Inflammatory macrophage (primary cell): Measurements from ENCODE around the gene DCP2.

Experiments used
- DNase-seq, 2 donors: peaks; one replicate each; pipeline ENCODE4 v3.0.0-alpha.2; 2020 to 2022

Gene DCP2

DNA sequence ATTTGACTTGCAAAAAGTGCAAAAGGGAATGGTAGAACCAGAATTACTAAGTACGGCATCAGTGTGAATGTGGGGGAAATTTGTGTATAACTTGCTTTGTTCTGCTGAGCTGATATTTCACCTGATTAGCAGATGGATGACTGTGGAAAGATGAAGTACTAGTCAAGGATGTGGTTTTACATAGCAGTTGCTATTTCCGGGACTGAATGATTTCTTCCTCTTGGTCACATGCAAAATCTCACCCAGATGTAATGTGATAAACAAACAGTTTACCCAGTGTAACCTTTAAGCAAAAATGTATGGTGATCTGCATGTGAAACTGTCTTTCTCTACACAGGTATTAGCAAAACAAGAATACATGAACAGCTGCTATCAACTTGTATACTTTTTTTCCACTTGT, 46.1 kb downstream of the DCP2 start:
- no peak for DNase-seq

DNA sequence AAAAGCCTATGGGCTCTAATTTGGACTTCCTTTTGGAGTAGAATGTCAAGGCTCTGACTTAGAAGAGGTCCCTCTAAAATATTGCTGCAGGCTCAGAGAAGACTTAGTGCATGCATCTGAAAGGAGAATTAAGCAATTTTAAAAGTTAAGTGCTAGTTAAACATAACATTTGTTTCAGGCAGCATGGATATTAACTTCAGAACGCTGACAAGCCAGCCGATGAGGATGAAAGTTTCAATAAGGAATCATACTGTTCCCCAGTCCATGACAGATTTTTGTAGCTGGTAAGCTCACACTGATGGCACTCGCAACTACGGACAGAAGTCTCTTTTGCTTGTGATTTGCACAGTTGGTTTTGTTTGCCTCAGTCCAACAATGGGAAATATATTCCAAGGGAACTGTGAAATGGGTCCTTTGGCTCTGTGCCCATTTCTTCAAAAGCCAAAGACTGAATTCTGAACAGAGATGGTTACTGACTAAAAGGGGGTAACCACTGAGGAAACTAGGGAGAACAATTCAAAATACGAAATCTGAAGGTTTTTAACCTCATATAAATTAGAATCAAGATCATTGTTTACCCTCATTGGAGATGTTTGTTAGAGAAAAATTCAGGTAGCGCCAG, 47.6 kb downstream of the DCP2 start:
- no peak for DNase-seq

- no peak for DNase-seq
Measured at GRCh38 chr5:113025596-113025995, 49.0 kb downstream of the DCP2 start.

GRCh38 chr5:113026211-113026610, 49.6 kb downstream of the DCP2 start:
- DNase-seq, result no peak

GRCh38 chr5:113027015-113027414, 50.4 kb downstream of the DCP2 start:
- no peak for DNase-seq

DNA sequence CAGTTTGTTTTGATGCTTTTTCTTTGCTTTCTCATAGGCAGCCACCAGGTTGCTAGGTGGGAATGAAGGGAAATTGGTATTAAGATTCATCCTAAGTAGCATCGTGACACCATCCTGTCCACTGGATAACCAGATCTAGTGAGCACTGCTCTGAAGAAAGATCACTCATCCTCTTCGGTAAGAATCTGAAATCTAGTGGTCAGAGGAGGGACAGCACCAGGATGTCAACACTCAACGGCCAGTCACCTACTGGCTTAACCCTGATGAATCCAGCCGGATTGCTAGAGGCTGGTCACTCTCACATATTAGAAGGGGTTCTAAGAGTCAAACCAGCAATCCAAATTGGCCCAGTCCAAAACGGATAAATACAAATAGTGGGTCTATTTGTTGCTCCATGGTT, 50.8 kb downstream of the DCP2 start:
- no peak for DNase-seq

- DNase-seq, result no peak
Measured at GRCh38 chr5:113029614-113030013, 53.0 kb downstream of the DCP2 start.

DNA sequence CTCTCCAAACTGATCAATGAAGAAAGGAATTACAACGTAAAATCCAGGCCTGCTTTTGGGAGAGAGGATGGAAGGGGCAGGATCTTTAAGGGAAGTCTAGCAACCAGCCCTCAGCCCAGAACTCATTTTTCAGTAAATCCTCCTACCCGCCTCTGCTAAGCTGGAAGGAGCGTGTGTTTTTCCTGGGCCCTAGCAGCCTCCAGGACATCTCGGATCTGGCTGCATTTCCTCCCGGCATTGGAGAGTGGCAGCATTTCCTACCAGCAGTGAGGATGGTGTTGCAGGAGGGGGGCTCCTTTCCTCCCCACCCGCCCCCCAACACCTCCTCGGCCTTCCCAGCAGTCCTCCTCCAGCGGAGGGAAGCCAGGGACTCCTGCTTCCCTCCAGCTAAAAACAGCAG, 54.5 kb downstream of the DCP2 start:
- no peak for DNase-seq

GRCh38 chr5:113031557-113031956, 55.0 kb downstream of the DCP2 start:
- no peak for DNase-seq

DNA sequence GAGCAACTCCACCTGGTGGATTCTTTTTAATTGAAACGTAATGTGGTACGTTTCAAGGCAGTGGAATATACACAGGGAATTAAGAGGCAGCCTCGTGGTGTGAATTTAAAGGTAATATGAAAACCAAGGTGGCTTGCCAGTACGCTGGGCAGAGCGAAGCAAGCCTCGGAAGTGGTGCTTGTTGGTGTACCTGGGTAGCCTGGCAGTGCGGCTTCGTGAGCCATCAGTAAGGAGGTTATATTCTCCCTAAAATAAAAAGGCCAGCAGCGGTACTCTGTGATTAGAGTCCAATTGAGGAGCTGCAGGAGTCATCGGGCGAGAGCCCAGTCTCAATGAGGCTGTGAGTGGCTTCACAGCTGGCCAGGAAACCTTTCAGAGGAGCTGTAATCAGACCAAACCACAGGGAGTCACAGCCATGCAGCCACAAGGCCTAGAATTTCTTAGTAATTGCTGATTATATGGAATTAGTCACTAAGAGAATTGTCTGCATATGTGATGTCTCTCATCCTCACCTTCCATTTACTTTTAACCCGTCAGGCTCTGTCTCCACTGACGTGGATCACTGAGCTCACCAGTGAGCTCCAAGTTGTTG, 57.7 kb downstream of the DCP2 start:
- no peak for DNase-seq

DNA sequence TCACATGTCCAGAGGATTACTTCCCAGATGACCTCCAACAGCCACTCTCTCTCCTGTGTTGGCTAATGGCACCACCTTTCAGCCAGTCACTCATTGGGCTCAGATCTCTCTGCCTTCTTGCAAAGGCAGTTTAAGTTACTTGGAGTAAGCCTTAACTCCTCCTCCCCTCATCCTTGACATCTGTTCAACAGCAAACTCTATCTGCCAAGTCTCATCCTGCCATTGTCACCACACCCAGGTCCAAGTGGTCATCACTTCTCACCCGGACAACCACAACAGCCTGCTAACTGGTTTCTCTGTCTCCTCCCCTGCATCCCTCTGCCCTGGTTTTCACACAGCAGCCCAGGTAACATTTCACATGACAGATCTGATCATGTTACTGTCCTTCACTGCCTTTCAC, 58.5 kb downstream of the DCP2 start:
- no peak for DNase-seq

DNA sequence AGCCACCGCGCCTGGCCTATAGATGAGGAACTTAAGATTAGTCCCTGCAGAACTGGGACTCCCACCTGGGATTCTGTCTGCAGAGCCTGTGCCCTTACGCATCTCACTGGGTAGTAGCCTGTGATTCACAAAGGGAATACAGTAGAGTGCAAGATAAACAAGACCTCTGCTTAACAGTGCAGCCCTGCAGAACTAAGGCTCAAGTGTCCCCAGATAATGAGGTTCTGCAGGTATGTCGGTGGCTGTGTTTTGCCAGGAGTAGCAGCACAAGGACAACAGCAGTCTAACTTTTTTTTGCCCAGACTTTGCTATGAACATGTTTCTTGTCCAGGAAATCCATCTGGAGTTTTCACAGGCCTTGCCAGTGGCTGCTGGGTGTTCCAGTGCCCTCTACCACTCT, 59.7 kb downstream of the DCP2 start:
- no peak for DNase-seq

GRCh38 chr5:113036826-113037225, 60.2 kb downstream of the DCP2 start:
- no peak for DNase-seq

GRCh38 chr5:113038136-113038535, 61.5 kb downstream of the DCP2 start:
- no peak for DNase-seq

GRCh38 chr5:113038714-113039113, 62.1 kb downstream of the DCP2 start:
- no peak for DNase-seq

GRCh38 chr5:113039229-113039933, 62.8 kb downstream of the DCP2 start:
- no peak for DNase-seq

DNA sequence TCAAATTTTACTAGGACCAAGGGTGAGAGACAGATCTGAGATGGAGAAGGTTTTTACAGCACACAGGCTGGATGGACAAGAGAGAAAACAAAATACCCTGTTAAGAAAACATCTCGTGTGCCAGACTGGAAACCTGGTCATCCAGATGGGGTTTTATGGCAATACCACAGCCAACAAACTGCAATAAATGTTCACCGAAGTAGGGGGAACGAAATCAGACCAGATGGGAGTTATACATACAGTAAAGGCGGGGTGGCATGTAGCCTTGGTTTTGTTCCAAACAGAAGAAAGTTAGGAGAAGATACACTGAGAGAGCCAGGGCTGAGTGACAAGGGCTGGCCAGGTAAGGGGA, 63.3 kb downstream of the DCP2 start:
- DNase-seq, result no peak

GRCh38 chr5:113040672-113041260, 64.2 kb downstream of the DCP2 start:
- no peak for DNase-seq

GRCh38 chr5:113042491-113043243, 66.1 kb downstream of the DCP2 start:
- no peak for DNase-seq

DNA sequence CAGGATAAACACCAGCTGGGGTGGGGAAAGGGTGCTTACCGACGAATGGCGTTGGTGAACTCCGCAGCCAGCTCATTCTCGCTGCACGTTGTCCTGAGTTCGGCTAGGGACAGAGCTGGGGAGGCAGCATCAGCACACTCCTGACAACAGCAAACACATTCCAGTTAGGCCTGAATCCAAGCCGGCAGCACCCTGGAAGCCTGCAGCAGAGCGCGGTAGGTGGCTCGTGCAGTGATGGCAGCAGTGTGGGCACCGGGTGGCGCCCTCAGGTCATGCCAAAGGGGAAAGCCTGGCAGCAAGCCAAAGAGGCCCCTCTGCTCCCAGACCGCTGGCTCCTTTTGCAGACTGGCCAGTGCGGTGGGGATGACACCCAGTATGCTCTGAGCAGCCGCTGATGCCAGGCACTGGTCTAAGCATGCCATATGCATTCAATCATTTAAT, 66.9 kb downstream of the DCP2 start:
- DNase-seq, result no peak

- DNase-seq, result no peak
Measured at GRCh38 chr5:113044776-113045465, 68.3 kb downstream of the DCP2 start.

- DNase-seq, result peak; percentile 9 to 16
Measured at GRCh38 chr5:113047234-113047633, 70.6 kb downstream of the DCP2 start.
